Liver (tissue), 9 donors: Measurements from ENCODE around the gene DNASE2B. TPM values are rescaled to one million over a fixed set of nuclear protein-coding genes. Genes with fewer than 3 reads are reported as not detected.

Source experiments
- DNase-seq: peaks from one replicate; pipeline ENCODE4 v3.0.0-alpha.2; 2017; ENCODE audit warnings: low spot score
- H3K27ac ChIP-seq, 2 donors: one replicate each; pipeline ENCODE4 v1.7.0; 2013; ENCODE audit warnings: inconsistent platforms in 2 of 2, low read length in 2 of 2, control low read depth in 1 of 2, low read depth in 1 of 2, mild to moderate bottlenecking in 1 of 2
- H3K27me3 ChIP-seq, 4 donors: one replicate each; pipeline versions ENCODE4 v1.6.1 to v1.7.0; 2013; ENCODE audit warnings: low read length in 3 of 4, inconsistent platforms in 1 of 4, mild to moderate bottlenecking in 1 of 4, moderate library complexity in 1 of 4; ENCODE audit not compliant: control insufficient read depth in 4 of 4, insufficient read depth in 4 of 4
- H3K36me3 ChIP-seq, 4 donors: one replicate each; pipeline versions ENCODE4 v1.6.1 to v1.7.0; 2013; ENCODE audit warnings: low read length in 3 of 4, mild to moderate bottlenecking in 3 of 4, low read depth in 1 of 4, moderate library complexity in 1 of 4; ENCODE audit not compliant: control insufficient read depth in 4 of 4, insufficient read depth in 3 of 4
- H3K4me1 ChIP-seq, 4 donors: one replicate each; pipeline versions ENCODE4 v1.6.1 to v1.7.0; 2013; ENCODE audit warnings: low read length in 3 of 4, mild to moderate bottlenecking in 3 of 4, moderate library complexity in 1 of 4; ENCODE audit not compliant: control insufficient read depth in 4 of 4, insufficient read depth in 4 of 4
- H3K4me3 ChIP-seq, 3 donors: one replicate each; pipeline versions ENCODE4 v1.6.1 to v1.7.0; 2013; ENCODE audit warnings: low read length in 3 of 3, control low read depth in 1 of 3, low read depth in 1 of 3, mild to moderate bottlenecking in 1 of 3
- H3K9ac ChIP-seq, 2 donors: one replicate each; pipeline ENCODE4 v1.7.0; 2013; ENCODE audit warnings: low read length in 2 of 2, mild to moderate bottlenecking in 2 of 2, moderate library complexity in 2 of 2, control low read depth in 1 of 2, low read depth in 1 of 2
- H3K9me3 ChIP-seq, 4 donors: one replicate each; pipeline versions ENCODE4 v1.6.1 to v1.7.0; 2013; ENCODE audit warnings: low read length in 3 of 4; ENCODE audit not compliant: control insufficient read depth in 4 of 4
- ATF3 ChIP-seq: IDR thresholded peaks from 2 replicates; pipeline ENCODE4 v1.6.1; 2016; ENCODE audit warnings: antibody characterized with exemption
- CTCF ChIP-seq: fragments of 150-350 bp; IDR thresholded peaks from 2 replicates; pipeline ENCODE4 v1.5.1; 2017; ENCODE audit warnings: improper control_type of control experiment, low read depth, low read length; ENCODE audit not compliant: missing input control
- EGR1 ChIP-seq, 2 donors: IDR thresholded peaks; 2 replicates each; pipeline ENCODE4 v1.6.1; 2016 to 2018; ENCODE audit warnings: antibody characterized with exemption in 2 of 2, low read depth in 2 of 2
- FOXA1 ChIP-seq: IDR thresholded peaks from 2 replicates; pipeline ENCODE4 v1.6.1; 2016; ENCODE audit warnings: antibody characterized with exemption
- FOXA2 ChIP-seq: IDR thresholded peaks from 2 replicates; pipeline ENCODE4 v1.6.1; 2016; ENCODE audit warnings: antibody characterized with exemption
- HNF4A ChIP-seq, 2 donors: conservative IDR thresholded peaks; 2 replicates each; pipeline ENCODE4 v1.6.1; 2016; ENCODE audit warnings: antibody characterized with exemption in 2 of 2, mild to moderate bottlenecking in 2 of 2
- HNF4G ChIP-seq: IDR thresholded peaks from 2 replicates; pipeline ENCODE4 v1.6.1; 2016; ENCODE audit warnings: antibody characterized with exemption
- JUND ChIP-seq, 2 donors: IDR thresholded peaks; 2 replicates each; pipeline ENCODE4 v1.6.1; 2016; ENCODE audit warnings: antibody characterized with exemption in 2 of 2
- MAX ChIP-seq: IDR thresholded peaks from 2 replicates; pipeline ENCODE4 v1.6.1; 2016; ENCODE audit warnings: antibody characterized with exemption
- NR2F2 ChIP-seq: IDR thresholded peaks from 2 replicates; pipeline ENCODE4 v1.6.1; 2016; ENCODE audit warnings: antibody characterized with exemption
- RAD21 ChIP-seq, 2 donors: IDR thresholded peaks; 2 replicates each; pipeline ENCODE4 v1.6.1; 2016; ENCODE audit warnings: antibody characterized with exemption in 2 of 2, mild to moderate bottlenecking in 2 of 2
- RXRA ChIP-seq, 2 donors: IDR thresholded peaks; 2 replicates each; pipeline ENCODE4 v1.6.1; 2017 to 2018; ENCODE audit warnings: antibody characterized with exemption in 2 of 2, mild to moderate bottlenecking in 1 of 2
- TAF1 ChIP-seq: conservative IDR thresholded peaks from 2 replicates; pipeline ENCODE4 v1.6.1; 2016; ENCODE audit warnings: antibody characterized with exemption, mild to moderate bottlenecking
- YY1 ChIP-seq: IDR thresholded peaks from 2 replicates; pipeline ENCODE4 v1.6.1; 2016; ENCODE audit warnings: antibody characterized with exemption, mild to moderate bottlenecking
- WGBS: extraction: QIAGEN DNeasy Blood & Tissue Kit; methylation state at CpG from one replicate; pipeline ENCODE4 v1.1.7; 2013; 5-methylcytosine and 5-hydroxymethylcytosine counted together
- polyA plus RNA-seq, 2 donors: library from polyadenylated mRNA; stranded (reverse) in 1 of 2; unstranded in 1 of 2; fragments of 200-250 nt in 1 of 2; fragments of >200 nt in 1 of 2; fragmentation: Nextera tagmentation in 1 of 2; extraction: Ambion mirVana in 1 of 2; gene quantifications; one replicate each; pipeline versions ENCODE4 v1.2.1 to v1.2.3, GENCODE V29; 2013 to 2015
- total RNA-seq, 2 donors: library from RNA; depleted of rRNA; stranded (reverse); fragments of >200 nt; gene quantifications; one replicate each; pipeline ENCODE4 v1.2.3, GENCODE V29; 2014
- TF ChIP-seq, protein P1 (sequence below): IDR thresholded peaks from 2 replicates; pipeline ENCODE4 v1.6.1; 2016; ENCODE audit warnings: antibody characterized with exemption, mild to moderate bottlenecking
- donor health status: healthy.
- donor health status: healthy.
- donor health status: healthy.
- donor health status: healthy.
- donor health status: healthy.

The DNASE2B gene
- total and polyA plus RNA-seq, 4 donors: not detected

DNA sequence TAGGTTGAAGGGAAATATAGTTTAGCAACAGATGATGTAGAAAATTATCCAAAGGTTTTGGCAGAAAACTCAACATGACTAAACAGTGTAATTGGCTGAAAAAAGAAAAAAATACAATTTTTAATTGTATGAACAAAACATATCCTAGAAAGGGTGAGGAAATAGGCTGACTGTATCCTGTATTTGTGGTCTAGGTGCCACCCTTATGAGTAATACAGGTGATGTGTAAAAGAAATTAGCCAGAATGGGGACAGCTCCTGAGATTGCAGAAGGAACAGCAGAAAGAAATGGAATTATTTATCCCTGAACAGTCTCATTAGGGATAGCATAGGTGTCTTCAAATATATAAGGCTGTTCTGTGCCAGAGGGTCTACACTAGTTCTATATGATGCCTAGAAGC lies 24.6 kb downstream of the DNASE2B start:
- Histone ChIP-seq H3K36me3 (no peaks in the 10 kb centered on the region), H3K27ac (no peak overlapping the region), H3K27me3 (no peaks in the 10 kb centered on the region), H3K9ac (no peak overlapping the region), H3K4me3 (no peak overlapping the region), H3K4me1 (peaks cover 0 to 2% (median 0%) of the 10 kb centered on the region in 4 donors), H3K9me3 (no peaks in the 10 kb centered on the region)
- TF ChIP-seq FOXA2: no peak
- TF ChIP-seq NR2F2: no peak
- TF ChIP-seq RXRA (IDR thresholded peaks at IDR 0.05): no peak
- TF ChIP-seq, protein P1, sequence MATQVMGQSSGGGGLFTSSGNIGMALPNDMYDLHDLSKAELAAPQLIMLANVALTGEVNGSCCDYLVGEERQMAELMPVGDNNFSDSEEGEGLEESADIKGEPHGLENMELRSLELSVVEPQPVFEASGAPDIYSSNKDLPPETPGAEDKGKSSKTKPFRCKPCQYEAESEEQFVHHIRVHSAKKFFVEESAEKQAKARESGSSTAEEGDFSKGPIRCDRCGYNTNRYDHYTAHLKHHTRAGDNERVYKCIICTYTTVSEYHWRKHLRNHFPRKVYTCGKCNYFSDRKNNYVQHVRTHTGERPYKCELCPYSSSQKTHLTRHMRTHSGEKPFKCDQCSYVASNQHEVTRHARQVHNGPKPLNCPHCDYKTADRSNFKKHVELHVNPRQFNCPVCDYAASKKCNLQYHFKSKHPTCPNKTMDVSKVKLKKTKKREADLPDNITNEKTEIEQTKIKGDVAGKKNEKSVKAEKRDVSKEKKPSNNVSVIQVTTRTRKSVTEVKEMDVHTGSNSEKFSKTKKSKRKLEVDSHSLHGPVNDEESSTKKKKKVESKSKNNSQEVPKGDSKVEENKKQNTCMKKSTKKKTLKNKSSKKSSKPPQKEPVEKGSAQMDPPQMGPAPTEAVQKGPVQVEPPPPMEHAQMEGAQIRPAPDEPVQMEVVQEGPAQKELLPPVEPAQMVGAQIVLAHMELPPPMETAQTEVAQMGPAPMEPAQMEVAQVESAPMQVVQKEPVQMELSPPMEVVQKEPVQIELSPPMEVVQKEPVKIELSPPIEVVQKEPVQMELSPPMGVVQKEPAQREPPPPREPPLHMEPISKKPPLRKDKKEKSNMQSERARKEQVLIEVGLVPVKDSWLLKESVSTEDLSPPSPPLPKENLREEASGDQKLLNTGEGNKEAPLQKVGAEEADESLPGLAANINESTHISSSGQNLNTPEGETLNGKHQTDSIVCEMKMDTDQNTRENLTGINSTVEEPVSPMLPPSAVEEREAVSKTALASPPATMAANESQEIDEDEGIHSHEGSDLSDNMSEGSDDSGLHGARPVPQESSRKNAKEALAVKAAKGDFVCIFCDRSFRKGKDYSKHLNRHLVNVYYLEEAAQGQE: no peak
- no peak for TF ChIP-seq YY1
- TF ChIP-seq TAF1: no peak
- TF ChIP-seq FOXA1: no peak
- no peak for TF ChIP-seq ATF3
- TF ChIP-seq HNF4G: no peak
- no peak for TF ChIP-seq JUND (IDR thresholded peaks at IDR 0.05)
- TF ChIP-seq CTCF: no peak
- no peak for TF ChIP-seq HNF4A (conservative IDR thresholded peaks at IDR 0.05)
- no peak for TF ChIP-seq EGR1 (IDR thresholded peaks at IDR 0.05; ENCODE audit: low read depth in 2 of 2)
- DNase-seq: no peak

DNA sequence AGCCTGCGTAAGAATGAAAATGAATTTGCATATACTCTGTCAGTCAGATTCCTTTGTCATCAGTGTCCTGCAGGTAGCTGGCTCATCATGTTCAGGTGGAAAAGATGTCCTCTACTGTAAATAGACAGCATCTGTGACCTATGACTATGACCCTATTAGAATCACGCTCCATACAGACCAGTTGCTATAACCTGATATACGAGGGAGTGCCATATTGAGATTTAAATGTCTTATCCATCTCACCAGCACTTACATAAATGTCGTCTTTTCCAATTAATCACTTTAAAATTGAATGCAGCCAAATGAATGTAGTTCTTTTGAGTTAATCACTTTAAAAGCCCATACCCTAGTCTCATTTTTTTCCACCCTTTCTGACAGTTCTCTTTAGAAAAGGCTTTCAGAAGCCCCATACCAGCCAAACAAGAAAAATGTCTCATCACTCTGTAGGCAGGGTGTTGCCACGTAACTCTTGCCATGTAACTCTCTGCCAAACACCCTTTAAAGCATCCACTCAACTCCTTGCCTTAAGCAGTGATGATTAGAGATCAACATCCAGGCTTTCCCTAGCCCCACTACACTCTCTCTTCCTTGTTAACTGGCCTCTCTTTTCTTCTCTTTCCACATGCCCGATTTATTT lies 26.3 kb downstream of the DNASE2B start:
- H3K27me3 ChIP-seq: no peaks in the 10 kb centered on the region
- H3K9ac ChIP-seq: no peak overlapping the region
- 95% methylated on average over 6 of the region's 6 CpGs for WGBS
- no peak for DNase-seq
- peaks cover 0 to 2% (median 0%) of the 10 kb centered on the region in 4 donors for H3K4me1 ChIP-seq
- no peak overlapping the region for H3K27ac ChIP-seq
- H3K36me3 ChIP-seq: no peaks in the 10 kb centered on the region
- no peaks in the 10 kb centered on the region for H3K9me3 ChIP-seq
- no peak for TF ChIP-seq JUND (IDR thresholded peaks at IDR 0.05)
- no peak for TF ChIP-seq MAX
- no peak for TF ChIP-seq TAF1
- TF ChIP-seq EGR1 (IDR thresholded peaks at IDR 0.05; ENCODE audit: low read depth in 2 of 2): no peak
- TF ChIP-seq, protein P1: no peak
- TF ChIP-seq YY1: no peak
- no peak for TF ChIP-seq RAD21 (IDR thresholded peaks at IDR 0.05)
- no peak for TF ChIP-seq CTCF
- no peak for TF ChIP-seq NR2F2
- no peak for TF ChIP-seq HNF4A (conservative IDR thresholded peaks at IDR 0.05)
- no peak overlapping the region for H3K4me3 ChIP-seq
